GM12865 (cell line): Measurements from ENCODE around the gene APOO.

Experiments
- DNase-seq: peaks from one replicate; pipeline ENCODE4 v3.0.0; 2010; ENCODE audit warnings: low read depth
- H3K4me3 ChIP-seq: 2 replicates; pipeline ENCODE4 v1.5.1; 2011; ENCODE audit warnings: mild to moderate bottlenecking, low read depth, low read length, control low read depth
- TF ChIP-seq, protein P1 (sequence below): IDR thresholded peaks from 2 replicates; pipeline ENCODE4 v1.5.1; 2011; ENCODE audit warnings: low read length, control low read depth, low read depth, inconsistent platforms; ENCODE audit not compliant: insufficient read depth; ENCODE audit errors: missing control alignments

Gene APOO

DNA sequence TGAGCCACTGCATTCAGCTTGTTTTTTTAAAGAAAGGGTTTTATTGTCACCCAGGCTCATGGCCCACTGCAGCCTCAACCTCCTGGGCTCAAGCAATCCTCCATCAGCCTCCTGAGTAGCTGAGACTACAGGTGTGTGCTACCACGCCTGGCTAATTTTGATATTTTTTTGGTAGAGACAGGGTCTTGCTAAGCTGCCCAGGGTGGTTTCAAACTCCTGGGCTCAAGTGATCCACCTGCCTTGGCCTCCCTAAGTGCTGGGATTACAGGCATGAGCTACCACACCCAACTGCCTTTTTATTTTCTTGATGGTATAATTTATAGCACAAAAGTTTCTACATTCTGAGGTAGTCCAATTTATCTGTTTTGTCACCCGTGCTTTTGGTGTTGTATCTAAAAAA lies 85.9 kb downstream of the APOO start:
- no peak for DNase-seq
- TF ChIP-seq, protein P1, sequence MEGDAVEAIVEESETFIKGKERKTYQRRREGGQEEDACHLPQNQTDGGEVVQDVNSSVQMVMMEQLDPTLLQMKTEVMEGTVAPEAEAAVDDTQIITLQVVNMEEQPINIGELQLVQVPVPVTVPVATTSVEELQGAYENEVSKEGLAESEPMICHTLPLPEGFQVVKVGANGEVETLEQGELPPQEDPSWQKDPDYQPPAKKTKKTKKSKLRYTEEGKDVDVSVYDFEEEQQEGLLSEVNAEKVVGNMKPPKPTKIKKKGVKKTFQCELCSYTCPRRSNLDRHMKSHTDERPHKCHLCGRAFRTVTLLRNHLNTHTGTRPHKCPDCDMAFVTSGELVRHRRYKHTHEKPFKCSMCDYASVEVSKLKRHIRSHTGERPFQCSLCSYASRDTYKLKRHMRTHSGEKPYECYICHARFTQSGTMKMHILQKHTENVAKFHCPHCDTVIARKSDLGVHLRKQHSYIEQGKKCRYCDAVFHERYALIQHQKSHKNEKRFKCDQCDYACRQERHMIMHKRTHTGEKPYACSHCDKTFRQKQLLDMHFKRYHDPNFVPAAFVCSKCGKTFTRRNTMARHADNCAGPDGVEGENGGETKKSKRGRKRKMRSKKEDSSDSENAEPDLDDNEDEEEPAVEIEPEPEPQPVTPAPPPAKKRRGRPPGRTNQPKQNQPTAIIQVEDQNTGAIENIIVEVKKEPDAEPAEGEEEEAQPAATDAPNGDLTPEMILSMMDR, result no peak
- H3K4me3 ChIP-seq, result no peak overlapping the region

DNA sequence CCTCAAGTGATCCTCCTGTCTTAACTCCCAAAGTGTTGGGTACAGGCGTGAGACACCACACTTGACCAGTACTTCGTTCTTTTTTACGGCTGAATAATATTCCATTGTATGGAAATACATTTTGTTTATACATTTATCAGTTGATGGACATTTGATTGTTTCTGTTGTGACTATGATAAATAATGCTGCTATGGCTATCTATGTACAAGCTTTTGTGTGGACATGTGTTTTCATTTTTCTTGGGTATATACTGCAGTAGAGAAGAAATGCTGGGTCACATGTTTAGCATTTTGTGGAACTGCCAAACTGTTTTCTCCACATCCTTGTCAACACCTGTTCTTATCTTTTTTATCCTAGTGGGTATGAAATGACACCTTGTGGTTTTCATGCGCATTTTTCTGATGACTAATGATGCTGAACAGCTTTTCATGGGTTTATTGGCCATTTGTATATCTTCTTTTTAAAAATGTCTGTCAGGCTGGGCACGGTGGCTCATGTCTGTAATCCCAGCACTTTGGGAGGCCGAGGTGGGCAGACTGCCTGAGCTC lies 87.4 kb downstream of the APOO start:
- TF ChIP-seq, protein P1, result no peak
- no peak overlapping the region for H3K4me3 ChIP-seq
- peak; percentile 9 for DNase-seq

DNA sequence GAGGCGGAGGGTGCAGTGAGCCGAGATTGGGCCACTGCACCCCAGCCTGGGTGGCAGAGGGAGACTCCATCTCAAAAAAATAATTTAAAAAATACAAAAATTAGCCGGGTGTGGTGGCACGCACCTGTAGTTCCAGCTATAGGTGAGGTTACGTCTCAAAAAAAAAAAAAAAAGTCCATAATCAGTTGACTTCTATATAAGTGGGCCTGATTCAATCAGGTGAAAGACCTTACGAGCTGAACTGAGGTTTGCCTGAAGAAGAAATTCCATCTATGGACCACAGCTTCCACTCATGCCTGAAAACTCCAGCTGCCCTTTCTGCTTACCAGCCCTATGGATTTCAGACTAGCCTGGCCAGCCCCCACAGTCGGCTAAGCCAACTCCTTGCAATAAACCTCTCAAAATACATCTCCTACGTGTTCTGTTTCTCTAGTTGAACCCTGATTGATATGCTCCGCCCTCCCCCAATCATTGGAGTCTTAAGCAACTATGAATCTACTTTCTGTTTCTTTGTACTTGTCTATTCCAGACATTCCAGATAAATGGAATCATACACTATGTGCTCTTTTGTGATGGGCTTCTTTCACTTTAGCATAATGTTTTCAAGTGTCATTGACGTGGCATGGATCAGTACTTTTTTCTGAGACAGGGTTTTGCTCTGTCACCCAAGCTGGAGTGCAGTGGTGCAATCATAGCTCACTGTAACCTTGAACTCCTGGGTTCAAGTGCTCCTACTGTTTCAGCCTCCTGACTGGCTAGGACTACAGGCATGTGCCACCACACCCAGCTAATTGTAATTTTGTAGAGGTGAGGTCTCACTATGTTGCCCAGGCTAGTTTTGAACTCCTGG lies 88.1 kb downstream of the APOO start:
- no peak for DNase-seq

DNA sequence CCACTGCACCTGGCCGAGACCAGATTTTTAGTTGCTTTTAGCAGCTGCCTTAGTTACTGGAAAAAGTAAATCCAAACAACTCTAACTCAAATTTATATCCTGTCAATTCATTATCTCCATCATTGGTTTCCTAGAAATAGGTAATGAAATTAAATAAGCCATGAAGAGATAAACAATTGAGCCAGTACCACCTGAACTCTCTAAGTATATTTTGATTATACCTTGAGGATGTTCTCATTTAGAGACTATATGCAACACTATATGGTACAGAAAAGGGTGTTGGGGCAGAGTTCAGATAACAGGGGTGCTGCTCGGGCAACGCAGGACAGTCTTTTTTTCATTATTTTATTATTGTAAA lies 89.8 kb downstream of the APOO start:
- no peak overlapping the region for H3K4me3 ChIP-seq
- DNase-seq, result no peak
- TF ChIP-seq, protein P1, result no peak

More for the DNA sequence above, 88.1 kb downstream of the APOO start:
- H3K4me3 ChIP-seq, result no peak overlapping the region
- TF ChIP-seq, protein P1, result no peak

DNA sequence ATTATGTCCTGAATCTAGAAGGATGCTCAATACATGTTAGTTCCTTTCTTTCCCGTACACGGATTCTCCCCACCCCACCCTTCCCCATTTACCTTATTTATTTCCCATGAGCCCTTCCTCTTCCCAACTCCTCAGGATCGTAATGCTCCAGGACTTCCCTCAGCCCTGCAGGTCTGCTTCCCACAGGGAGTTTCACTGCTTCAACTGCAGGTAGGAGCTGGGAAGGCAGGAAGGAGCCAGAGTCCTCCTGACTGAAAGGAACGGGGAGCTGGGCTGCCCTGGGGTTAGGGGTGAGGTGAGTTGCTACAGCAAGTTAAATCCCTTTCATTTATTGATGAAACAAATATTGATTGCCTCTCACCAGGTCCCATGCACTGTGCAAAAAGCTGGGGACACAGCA lies 91.6 kb downstream of the APOO start:
- H3K4me3 ChIP-seq, result no peak overlapping the region
- no peak for DNase-seq
- TF ChIP-seq, protein P1, result no peak

DNA sequence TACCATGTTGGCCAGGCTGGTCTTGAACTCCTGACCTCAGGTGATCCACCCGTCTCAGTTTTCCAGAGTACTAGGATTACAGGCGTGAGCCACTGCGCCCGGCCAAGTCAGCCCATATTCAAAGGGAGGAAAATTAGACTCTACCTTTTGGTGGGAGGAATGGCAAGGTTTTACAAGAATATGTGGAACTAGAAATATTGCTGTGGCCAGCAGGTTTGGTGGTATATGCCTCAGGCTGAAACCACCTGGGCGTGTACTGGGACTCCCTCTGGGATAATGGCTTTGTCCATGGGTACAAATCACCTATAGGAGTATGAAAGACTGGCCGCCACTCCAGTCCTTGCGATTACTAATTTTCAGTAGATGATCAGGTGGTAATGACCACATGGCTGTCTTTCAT lies 92.4 kb downstream of the APOO start:
- no peak overlapping the region for H3K4me3 ChIP-seq
- no peak for DNase-seq
- TF ChIP-seq, protein P1, result no peak
